Mucosa of stomach (tissue), 1 donor: Measurements from ENCODE around the gene YPEL3.

Experiments
- H3K27me3 ChIP-seq: one replicate; pipeline ENCODE4 v1.7.0; 2013; ENCODE audit warnings: mild to moderate bottlenecking, low read length; ENCODE audit not compliant: control insufficient read depth, insufficient read depth
- H3K36me3 ChIP-seq: one replicate; pipeline ENCODE4 v1.7.0; 2013; ENCODE audit warnings: low read length; ENCODE audit not compliant: control insufficient read depth, insufficient read depth
- H3K4me1 ChIP-seq: one replicate; pipeline ENCODE4 v1.7.0; 2013; ENCODE audit warnings: mild to moderate bottlenecking, low read length; ENCODE audit not compliant: control insufficient read depth, insufficient read depth
- H3K4me3 ChIP-seq: one replicate; pipeline ENCODE4 v1.7.0; 2013; ENCODE audit warnings: low read length
- H3K9ac ChIP-seq: one replicate; pipeline ENCODE4 v1.7.0; 2013; ENCODE audit warnings: mild to moderate bottlenecking, low read length, moderate library complexity
- H3K9me3 ChIP-seq: one replicate; pipeline ENCODE4 v1.7.0; 2013; ENCODE audit warnings: mild to moderate bottlenecking, low read length, moderate library complexity; ENCODE audit not compliant: control insufficient read depth
- donor health status: Pancreatic carcinoma.

The YPEL3 gene

GRCh38 chr16:30096105-30096861 is at the start of gene YPEL3:
Gene YPEL3 (minus strand): TSS chr16:30096213. CDS start chr16:30095482, 731 bp downstream.
- Histone ChIP-seq H3K9me3 (no peaks in the 10 kb centered on the region), H3K9ac (peak within 1 kb of the TSS; percentile 86), H3K36me3 (no peaks in the 10 kb centered on the region), H3K4me3 (peak within 1 kb of the TSS; percentile 75), H3K4me1 (peaks cover 29% of the 10 kb centered on the region), H3K27me3 (no peaks in the 10 kb centered on the region)

GRCh38 chr16:30145657-30146056 is 49.6 kb upstream of the YPEL3 start:
- Histone ChIP-seq H3K4me1 (peaks cover under 1% of the 10 kb centered on the region), H3K9ac (no peak overlapping the region)

GRCh38 chr16:30144917-30145316 is 48.9 kb upstream of the YPEL3 start:
- H3K27me3 ChIP-seq = no peaks in the 10 kb centered on the region
- no peaks in the 10 kb centered on the region for H3K9me3 ChIP-seq
- no peaks in the 10 kb centered on the region for H3K36me3 ChIP-seq
- peaks cover 7% of the 10 kb centered on the region for H3K4me1 ChIP-seq
- H3K4me3 ChIP-seq = no peak overlapping the region
- H3K9ac ChIP-seq = no peak overlapping the region

More at GRCh38 chr16:30145657-30146056, 49.6 kb upstream of the YPEL3 start:
- H3K27me3 ChIP-seq = no peaks in the 10 kb centered on the region
- H3K36me3 ChIP-seq = no peaks in the 10 kb centered on the region
- H3K9me3 ChIP-seq = no peaks in the 10 kb centered on the region
- no peak overlapping the region for H3K4me3 ChIP-seq

- Histone ChIP-seq H3K36me3 (no peaks in the 10 kb centered on the region), H3K9ac (no peak overlapping the region), H3K27me3 (no peaks in the 10 kb centered on the region), H3K4me3 (no peak overlapping the region), H3K9me3 (no peaks in the 10 kb centered on the region), H3K4me1 (peaks cover 16% of the 10 kb centered on the region)
Observed at GRCh38 chr16:30144017-30144416, 48.0 kb upstream of the YPEL3 start.

GRCh38 chr16:30143347-30143702 is 47.3 kb upstream of the YPEL3 start:
- Histone ChIP-seq H3K27me3 (no peaks in the 10 kb centered on the region), H3K9me3 (no peaks in the 10 kb centered on the region), H3K36me3 (no peaks in the 10 kb centered on the region), H3K9ac (no peak overlapping the region), H3K4me3 (no peak overlapping the region), H3K4me1 (peaks cover 16% of the 10 kb centered on the region)

GRCh38 chr16:30142672-30143346 is 46.8 kb upstream of the YPEL3 start:
- no peaks in the 10 kb centered on the region for H3K9me3 ChIP-seq
- H3K4me3 ChIP-seq = no peak overlapping the region
- H3K27me3 ChIP-seq = no peaks in the 10 kb centered on the region
- no peaks in the 10 kb centered on the region for H3K36me3 ChIP-seq
- peaks cover 16% of the 10 kb centered on the region for H3K4me1 ChIP-seq
- no peak overlapping the region for H3K9ac ChIP-seq

- H3K27me3 ChIP-seq = no peaks in the 10 kb centered on the region
- no peak overlapping the region for H3K9ac ChIP-seq
- no peaks in the 10 kb centered on the region for H3K36me3 ChIP-seq
- peaks cover 16% of the 10 kb centered on the region for H3K4me1 ChIP-seq
- no peaks in the 10 kb centered on the region for H3K9me3 ChIP-seq
- H3K4me3 ChIP-seq = no peak overlapping the region
Observed at GRCh38 chr16:30141750-30142149, 45.7 kb upstream of the YPEL3 start.

GRCh38 chr16:30139583-30140481 is 43.8 kb upstream of the YPEL3 start:
- peaks cover 16% of the 10 kb centered on the region for H3K4me1 ChIP-seq
- no peaks in the 10 kb centered on the region for H3K36me3 ChIP-seq
- H3K9ac ChIP-seq = no peak overlapping the region

GRCh38 chr16:30137897-30138296 is 41.9 kb upstream of the YPEL3 start:
- Histone ChIP-seq H3K9me3 (no peaks in the 10 kb centered on the region), H3K36me3 (no peaks in the 10 kb centered on the region), H3K27me3 (no peaks in the 10 kb centered on the region), H3K9ac (no peak overlapping the region), H3K4me3 (no peak overlapping the region), H3K4me1 (peaks cover 16% of the 10 kb centered on the region)

More at GRCh38 chr16:30139583-30140481, 43.8 kb upstream of the YPEL3 start:
- Histone ChIP-seq H3K27me3 (no peaks in the 10 kb centered on the region), H3K9me3 (no peaks in the 10 kb centered on the region), H3K4me3 (no peak overlapping the region)

GRCh38 chr16:30136971-30137605 is 41.1 kb upstream of the YPEL3 start:
- Histone ChIP-seq H3K36me3 (no peaks in the 10 kb centered on the region), H3K4me1 (peaks cover 16% of the 10 kb centered on the region), H3K9me3 (no peaks in the 10 kb centered on the region), H3K27me3 (no peaks in the 10 kb centered on the region), H3K4me3 (no peak overlapping the region), H3K9ac (no peak overlapping the region)

GRCh38 chr16:30132591-30132990 is 36.6 kb upstream of the YPEL3 start:
- no peaks in the 10 kb centered on the region for H3K27me3 ChIP-seq
- no peaks in the 10 kb centered on the region for H3K9me3 ChIP-seq
- H3K4me1 ChIP-seq = no peaks in the 10 kb centered on the region
- no peaks in the 10 kb centered on the region for H3K36me3 ChIP-seq
- H3K9ac ChIP-seq = no peak overlapping the region
- H3K4me3 ChIP-seq = no peak overlapping the region
